Measurements from ENCODE around the gene JAK3.

JAK3 gene

GRCh38 chr19:17829855-17830566 lies 17.8 kb downstream of the JAK3 start:
- no peaks in the 10 kb centered on the region for H3K9me3 ChIP-seq (ENCODE audit: low read length)
- H3F3A ChIP-seq (ENCODE audit: insufficient read depth, low read length) = no peaks in the 10 kb centered on the region
- no peaks in the 10 kb centered on the region for H3K4me1 ChIP-seq (ENCODE audit: insufficient read depth, low read length, severe bottlenecking)
- no peaks in the 10 kb centered on the region for H3K36me3 ChIP-seq (ENCODE audit: insufficient read depth, low read length)
- no peaks in the 10 kb centered on the region for H4K20me1 ChIP-seq (ENCODE audit: insufficient read depth, low read length)
- H3K4me2 ChIP-seq (ENCODE audit: low read length) = no peak overlapping the region
- no peaks in the 10 kb centered on the region for H3K9me2 ChIP-seq (ENCODE audit: low read depth, low read length)
- no peak overlapping the region for H3K9ac ChIP-seq (ENCODE audit: low read length)
- H3K27ac ChIP-seq (ENCODE audit: low read depth, low read length, poor library complexity, severe bottlenecking) = no peak overlapping the region
- H3K27me3 ChIP-seq (ENCODE audit: insufficient read depth, low read length) = no peaks in the 10 kb centered on the region
- TF ChIP-seq CTCF (IDR thresholded peaks at IDR 0.05; ENCODE audit: low read length) = no peak
- TF ChIP-seq EZH2 (IDR thresholded peaks at IDR 0.05; ENCODE audit: borderline replicate concordance, low read length) = no peak
- no peaks in the 10 kb centered on the region for H3K79me2 ChIP-seq (ENCODE audit: insufficient read depth, low read length)
- no peak overlapping the region for H3K4me3 ChIP-seq (ENCODE audit: low read depth, low read length, poor library complexity, severe bottlenecking)
- H2AFZ ChIP-seq (ENCODE audit: low read length) = no peak overlapping the region

GRCh38 chr19:17826508-17827056 lies 21.2 kb downstream of the JAK3 start:
- Histone ChIP-seq H3K79me2 (ENCODE audit: insufficient read depth, low read length) (no peaks in the 10 kb centered on the region), H4K20me1 (ENCODE audit: insufficient read depth, low read length) (no peaks in the 10 kb centered on the region), H3K9ac (ENCODE audit: low read length) (no peak overlapping the region), H3K4me3 (ENCODE audit: low read depth, low read length, poor library complexity, severe bottlenecking) (no peak overlapping the region), H3K4me1 (ENCODE audit: insufficient read depth, low read length, severe bottlenecking) (no peaks in the 10 kb centered on the region), H3K4me2 (ENCODE audit: low read length) (no peak overlapping the region), H3K36me3 (ENCODE audit: insufficient read depth, low read length) (no peaks in the 10 kb centered on the region), H3F3A (ENCODE audit: insufficient read depth, low read length) (no peaks in the 10 kb centered on the region), H3K27ac (ENCODE audit: low read depth, low read length, poor library complexity, severe bottlenecking) (no peak overlapping the region), H3K9me2 (ENCODE audit: low read depth, low read length) (no peaks in the 10 kb centered on the region), H2AFZ (ENCODE audit: low read length) (no peak overlapping the region), H3K27me3 (ENCODE audit: insufficient read depth, low read length) (no peaks in the 10 kb centered on the region), H3K9me3 (ENCODE audit: low read length) (no peaks in the 10 kb centered on the region)
- no peak for TF ChIP-seq EZH2 (IDR thresholded peaks at IDR 0.05; ENCODE audit: borderline replicate concordance, low read length)
- no peak for TF ChIP-seq CTCF (IDR thresholded peaks at IDR 0.05; ENCODE audit: low read length)

GRCh38 chr19:17824339-17824738 lies 23.4 kb downstream of the JAK3 start:
- TF ChIP-seq CTCF (IDR thresholded peaks at IDR 0.05; ENCODE audit: low read length) (no peak), EZH2 (IDR thresholded peaks at IDR 0.05; ENCODE audit: borderline replicate concordance, low read length) (no peak)
- Histone ChIP-seq H3K27ac (ENCODE audit: low read depth, low read length, poor library complexity, severe bottlenecking) (no peak overlapping the region), H3K4me2 (ENCODE audit: low read length) (no peak overlapping the region), H4K20me1 (ENCODE audit: insufficient read depth, low read length) (no peaks in the 10 kb centered on the region), H3K9ac (ENCODE audit: low read length) (no peak overlapping the region), H3K4me3 (ENCODE audit: low read depth, low read length, poor library complexity, severe bottlenecking) (no peak overlapping the region), H3K79me2 (ENCODE audit: insufficient read depth, low read length) (no peaks in the 10 kb centered on the region), H3K9me3 (ENCODE audit: low read length) (no peaks in the 10 kb centered on the region), H2AFZ (ENCODE audit: low read length) (no peak overlapping the region), H3K27me3 (ENCODE audit: insufficient read depth, low read length) (no peaks in the 10 kb centered on the region), H3F3A (ENCODE audit: insufficient read depth, low read length) (no peaks in the 10 kb centered on the region), H3K4me1 (ENCODE audit: insufficient read depth, low read length, severe bottlenecking) (peaks cover 6% of the 10 kb centered on the region), H3K36me3 (ENCODE audit: insufficient read depth, low read length) (no peaks in the 10 kb centered on the region), H3K9me2 (ENCODE audit: low read depth, low read length) (no peaks in the 10 kb centered on the region)
